Measurements from ENCODE around the gene PTPRN2.

DNA sequence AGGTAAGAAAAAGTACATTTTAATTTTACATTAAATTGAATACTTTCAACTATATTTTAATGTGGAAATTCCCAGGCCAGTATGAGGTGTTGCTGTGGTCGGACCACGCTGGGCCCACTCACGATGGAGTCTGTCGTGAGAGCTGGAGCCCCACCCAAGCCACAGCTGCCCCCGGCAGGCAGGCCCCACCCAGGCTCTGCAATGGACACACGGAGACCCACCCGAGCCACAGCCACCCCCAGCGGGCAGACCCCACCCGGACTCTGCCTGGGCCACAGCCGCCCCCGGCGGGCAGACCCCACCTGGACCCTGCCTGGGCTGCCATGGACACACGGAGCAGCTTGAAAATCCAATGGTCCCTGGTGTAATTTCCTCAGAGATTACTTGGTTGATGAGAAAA, 141.3 kb downstream of the PTPRN2 start:
- TF ChIP-seq YY1 (IDR thresholded peaks at IDR 0.05; ENCODE audit: extremely low read depth, insufficient replicate concordance, low read depth, low read length) (no peak), CTCF (IDR thresholded peaks at IDR 0.05 in 2 of 3, conservative IDR thresholded peaks at IDR 0.05 in 1 of 3; ENCODE audit: borderline replicate concordance in 1 of 3, insufficient read depth in 1 of 3, low read depth in 2 of 3, low read length in 2 of 3) (no peak)
